DOHH2 (cell line): Measurements from ENCODE around the gene SGSH.

Experiments used
- EZH2phosphoT487 ChIP-seq: fragments of 200-600 bp; sonication (generic); IDR thresholded peaks from 2 replicates; pipeline ENCODE4 v1.6.1; 2017; ENCODE audit warnings: borderline replicate concordance, mild to moderate bottlenecking, antibody characterized with exemption, low read length, moderate library complexity, mixed read lengths
- TF ChIP-seq, protein P1 (sequence below): fragments of 200-600 bp; sonication (generic); IDR thresholded peaks from one replicate; pipeline ENCODE4 v1.5.1; 2014; ENCODE audit warnings: antibody characterized with exemption, mild to moderate bottlenecking, low read depth, low read length; ENCODE audit not compliant: poor library complexity, severe bottlenecking

DNA sequence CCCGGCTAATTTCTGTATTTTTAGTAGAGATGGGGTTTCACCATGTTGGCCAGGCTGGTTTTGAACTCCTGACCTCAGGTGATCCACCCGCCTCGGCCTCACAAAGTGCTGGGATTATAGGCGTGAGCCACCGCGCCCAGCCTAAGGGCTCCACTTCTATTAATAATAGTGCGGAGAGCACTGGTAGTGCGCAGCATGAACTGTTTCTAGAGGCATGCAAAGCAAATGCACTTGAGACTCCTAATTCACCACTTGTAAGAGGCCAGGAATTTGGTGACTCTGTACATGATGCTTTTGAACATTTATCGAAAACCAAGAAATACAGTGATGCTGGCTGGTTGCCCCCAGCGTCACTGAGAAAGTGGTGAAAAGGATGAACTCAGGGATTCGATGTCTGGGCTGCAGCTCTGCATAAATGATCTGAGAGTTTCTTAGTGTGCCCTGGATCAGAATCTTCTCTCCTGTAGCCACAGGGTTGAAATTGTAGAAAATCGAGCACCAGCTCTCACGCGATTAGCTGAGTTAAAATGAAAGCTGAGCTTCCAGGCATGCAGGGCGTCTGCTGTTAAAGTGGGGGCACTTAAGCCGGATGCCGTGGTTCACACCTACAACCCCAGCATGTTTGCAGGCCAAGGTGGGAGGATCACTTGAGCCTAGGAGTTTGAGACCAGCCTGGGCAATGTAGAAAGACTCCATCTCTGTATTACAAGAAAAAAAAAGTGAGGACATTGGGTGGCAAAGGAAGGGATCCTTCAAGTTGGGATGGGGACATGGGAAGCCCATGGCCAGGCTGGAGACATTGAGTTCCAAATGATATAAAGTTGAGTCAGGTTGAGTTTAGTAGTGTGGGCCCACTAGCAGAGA is 45.3 kb upstream of the SGSH start:
- TF ChIP-seq, protein P1, sequence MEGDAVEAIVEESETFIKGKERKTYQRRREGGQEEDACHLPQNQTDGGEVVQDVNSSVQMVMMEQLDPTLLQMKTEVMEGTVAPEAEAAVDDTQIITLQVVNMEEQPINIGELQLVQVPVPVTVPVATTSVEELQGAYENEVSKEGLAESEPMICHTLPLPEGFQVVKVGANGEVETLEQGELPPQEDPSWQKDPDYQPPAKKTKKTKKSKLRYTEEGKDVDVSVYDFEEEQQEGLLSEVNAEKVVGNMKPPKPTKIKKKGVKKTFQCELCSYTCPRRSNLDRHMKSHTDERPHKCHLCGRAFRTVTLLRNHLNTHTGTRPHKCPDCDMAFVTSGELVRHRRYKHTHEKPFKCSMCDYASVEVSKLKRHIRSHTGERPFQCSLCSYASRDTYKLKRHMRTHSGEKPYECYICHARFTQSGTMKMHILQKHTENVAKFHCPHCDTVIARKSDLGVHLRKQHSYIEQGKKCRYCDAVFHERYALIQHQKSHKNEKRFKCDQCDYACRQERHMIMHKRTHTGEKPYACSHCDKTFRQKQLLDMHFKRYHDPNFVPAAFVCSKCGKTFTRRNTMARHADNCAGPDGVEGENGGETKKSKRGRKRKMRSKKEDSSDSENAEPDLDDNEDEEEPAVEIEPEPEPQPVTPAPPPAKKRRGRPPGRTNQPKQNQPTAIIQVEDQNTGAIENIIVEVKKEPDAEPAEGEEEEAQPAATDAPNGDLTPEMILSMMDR: no peak
- TF ChIP-seq EZH2phosphoT487: no peak
